ENCODE data around the gene KLHDC7B. TPM values are rescaled to one million over a fixed set of nuclear protein-coding genes. Genes with fewer than 3 reads are reported as not detected.
A peak's percentile ranks its signal among the peaks of the same experiment; 100 is the strongest.

KLHDC7B gene
- total RNA-seq, 2 experiments from 2014 or later, result 6.9 to 7.7 TPM

GRCh38 chr22:50582493-50583293 lies 37.0 kb downstream of the KLHDC7B start, which contains the start of gene CHKB:
CHKB (minus strand) TSS chr22:50582849; CDS start chr22:50582781, 68 bp downstream.
- Mint-ChIP-seq H3K4me3 (peak within 1 kb of the TSS; percentile 94), H3K4me1 (ENCODE audit: low read depth) (peaks cover 21% of the 10 kb centered on the region), H3K27me3 (no peaks in the 10 kb centered on the region), H3K9me3 (no peaks in the 10 kb centered on the region), H3K27ac (peak within 1 kb of the TSS; percentile 87), H3K36me3 (peaks cover 5% of the 10 kb centered on the region)
- CTCF ChIA-PET, result interaction anchor here (1.2 to 2.8 kb wide), 7 partner anchors 20 to 109 kb away, joined by 3 to 17 read pairs (median 5); partner anchors contain the start of genes SCO2 and SYCE3
- POLR2A ChIA-PET, result interaction anchor here (0.6 to 2.4 kb wide), 11 partner anchors 17 to 74 kb away, joined by 3 to 13 read pairs (median 5); partner anchors contain the start of genes MAPK8IP2, SCO2, SYCE3 and TYMP
- peak; percentile 99 for DNase-seq
- intact Hi-C loops (cut with micrococcal nuclease), result loop anchor here (1.0 to 2.0 kb wide), 5 partner anchors 19 to 74 kb away; partner anchors contain the start of genes NCAPH2 and TYMP

GRCh38 chr22:50583294-50583861 lies 37.7 kb downstream of the KLHDC7B start:
- intact Hi-C loops (cut with micrococcal nuclease), result loop anchor here (2.0 kb wide), 2 partner anchors 45 to 53 kb away; partner anchors contain the start of gene TYMP
- Mint-ChIP-seq H3K36me3 (peaks cover 5% of the 10 kb centered on the region), H3K4me3 (peak overlapping the region; percentile 94), H3K27ac (peak overlapping the region; percentile 65), H3K27me3 (no peaks in the 10 kb centered on the region), H3K4me1 (ENCODE audit: low read depth) (peaks cover 20% of the 10 kb centered on the region), H3K9me3 (no peaks in the 10 kb centered on the region)
- no peak for DNase-seq
- ChIA-PET POLR2A (interaction anchor here (1.0 to 2.4 kb wide), 5 partner anchors 18 to 58 kb away, joined by 3 to 13 read pairs (median 9); partner anchors contain the start of genes SCO2, SYCE3 and TYMP), CTCF (interaction anchor here (1.2 to 2.8 kb wide), 4 partner anchors 20 to 58 kb away, joined by 3 to 17 read pairs (median 11); partner anchors contain the start of genes SCO2 and SYCE3)

DNA sequence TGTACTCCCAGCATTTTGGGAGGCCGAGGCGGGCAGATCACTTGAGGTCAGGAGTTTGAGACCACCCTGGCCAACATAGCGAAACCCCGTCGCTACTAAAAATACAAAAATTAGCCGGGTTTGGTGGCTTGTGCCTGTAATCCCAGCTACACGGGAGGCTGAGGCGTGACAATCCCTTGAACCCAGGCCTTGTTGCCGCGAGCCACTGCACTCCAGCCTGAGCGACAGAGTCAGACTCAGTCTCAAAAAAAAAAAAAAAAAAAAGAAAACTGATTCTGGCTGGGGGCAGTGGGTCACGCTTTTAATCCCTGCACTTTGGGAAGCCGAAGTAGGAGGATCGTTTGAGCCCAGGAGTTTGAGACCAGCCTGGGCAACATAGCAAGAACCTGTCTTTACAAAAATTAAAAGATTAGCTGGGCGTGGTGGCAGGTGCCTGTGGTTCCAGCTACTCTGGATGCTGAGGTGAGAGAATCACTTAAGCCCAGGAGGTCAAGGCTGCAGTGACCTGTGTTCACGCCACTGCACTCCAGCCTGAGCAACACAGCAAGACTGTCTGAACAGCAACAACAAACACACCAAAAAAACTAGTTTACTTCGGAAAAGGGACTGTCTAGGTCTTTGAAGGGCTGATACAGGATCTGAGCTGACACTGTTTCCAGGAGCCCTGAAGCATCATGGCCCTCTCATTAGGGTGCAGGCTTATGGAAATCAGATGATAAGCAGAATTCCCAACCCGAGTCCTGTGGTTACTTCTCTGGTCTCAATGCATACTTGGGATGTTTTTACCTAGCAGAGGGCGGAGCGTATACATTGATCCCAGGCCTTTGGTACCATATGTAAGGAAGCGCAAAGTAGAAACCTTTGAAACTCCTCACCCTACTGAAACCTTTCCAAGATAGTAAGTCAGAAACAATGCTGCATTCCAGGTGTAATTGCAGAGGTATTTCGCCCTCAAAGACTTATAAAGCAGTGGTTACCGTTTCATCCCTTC lies 38.7 kb downstream of the KLHDC7B start:
- ChIA-PET POLR2A (interaction anchor here (1.1 kb wide), 1 partner anchor 59 kb away, joined by 4 read pairs; the partner anchor contains the start of gene SCO2), CTCF (interaction anchor here (1.5 kb wide), 1 partner anchor 36 kb away, joined by 4 read pairs; no protein-coding TSS in a partner anchor)
- H3K4me3 Mint-ChIP-seq, result peak overlapping the region; percentile 94
- no peaks in the 10 kb centered on the region for H3K27me3 Mint-ChIP-seq
- H3K4me1 Mint-ChIP-seq (ENCODE audit: low read depth), result peaks cover 20% of the 10 kb centered on the region
- DNase-seq, result no peak
- H3K27ac Mint-ChIP-seq, result no peak overlapping the region
- no peaks in the 10 kb centered on the region for H3K9me3 Mint-ChIP-seq
- intact Hi-C loops (cut with micrococcal nuclease), result no loop called here
- peaks cover 4% of the 10 kb centered on the region for H3K36me3 Mint-ChIP-seq

GRCh38 chr22:50585238-50585637 lies 39.5 kb downstream of the KLHDC7B start:
- H3K4me3 Mint-ChIP-seq, result no peak overlapping the region
- intact Hi-C loops (cut with micrococcal nuclease), result no loop called here
- no peak overlapping the region for H3K27ac Mint-ChIP-seq
- H3K9me3 Mint-ChIP-seq, result no peaks in the 10 kb centered on the region
- ChIA-PET CTCF (interaction anchor here (1.5 kb wide), 1 partner anchor 35 kb away, joined by 4 read pairs; no protein-coding TSS in a partner anchor), POLR2A (interaction anchor here (1.1 kb wide), 1 partner anchor 59 kb away, joined by 4 read pairs; the partner anchor contains the start of gene SCO2)
- peaks cover 19% of the 10 kb centered on the region for H3K4me1 Mint-ChIP-seq (ENCODE audit: low read depth)
- no peaks in the 10 kb centered on the region for H3K27me3 Mint-ChIP-seq
- DNase-seq, result no peak
- no peaks in the 10 kb centered on the region for H3K36me3 Mint-ChIP-seq

GRCh38 chr22:50585781-50586180 lies 40.1 kb downstream of the KLHDC7B start:
- no peak for DNase-seq
- CTCF ChIA-PET, result interaction anchor here (1.5 kb wide), 1 partner anchor 35 kb away, joined by 4 read pairs; no protein-coding TSS in a partner anchor
- POLR2A ChIA-PET, result no interaction called here
- Mint-ChIP-seq H3K4me1 (ENCODE audit: low read depth) (peaks cover 15% of the 10 kb centered on the region), H3K27me3 (no peaks in the 10 kb centered on the region), H3K36me3 (no peaks in the 10 kb centered on the region), H3K27ac (no peak overlapping the region), H3K4me3 (no peak overlapping the region), H3K9me3 (no peaks in the 10 kb centered on the region)
- intact Hi-C loops (cut with micrococcal nuclease), result no loop called here

DNA sequence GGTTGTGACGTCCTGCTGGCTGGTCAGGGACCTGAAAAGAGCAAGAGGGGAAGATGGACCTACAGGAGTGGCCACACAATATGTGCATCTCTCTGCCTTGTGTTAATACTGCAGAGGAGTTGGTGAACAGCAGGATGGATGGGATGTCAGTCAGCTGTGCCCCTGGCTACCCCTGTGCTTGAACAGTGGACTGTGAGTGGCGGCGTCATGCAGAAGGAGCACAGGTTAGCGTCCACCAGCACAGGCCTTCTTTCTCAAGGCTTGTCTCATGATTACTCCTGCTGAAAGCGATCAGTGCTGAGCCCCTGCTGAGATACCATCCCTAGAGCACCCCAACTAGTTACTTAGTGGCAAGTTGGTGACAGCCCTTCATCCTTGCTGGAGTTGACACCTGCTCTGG lies 40.7 kb downstream of the KLHDC7B start:
- no peaks in the 10 kb centered on the region for H3K9me3 Mint-ChIP-seq
- ChIA-PET CTCF (interaction anchor here (1.2 kb wide), 1 partner anchor 164 kb away, joined by 3 read pairs; no protein-coding TSS in a partner anchor), POLR2A (no interaction called here)
- no peaks in the 10 kb centered on the region for H3K36me3 Mint-ChIP-seq
- no peak overlapping the region for H3K4me3 Mint-ChIP-seq
- intact Hi-C loops (cut with micrococcal nuclease), result no loop called here
- DNase-seq, result no peak
- no peak overlapping the region for H3K27ac Mint-ChIP-seq
- no peaks in the 10 kb centered on the region for H3K27me3 Mint-ChIP-seq
- peaks cover 13% of the 10 kb centered on the region for H3K4me1 Mint-ChIP-seq (ENCODE audit: low read depth)

DNA sequence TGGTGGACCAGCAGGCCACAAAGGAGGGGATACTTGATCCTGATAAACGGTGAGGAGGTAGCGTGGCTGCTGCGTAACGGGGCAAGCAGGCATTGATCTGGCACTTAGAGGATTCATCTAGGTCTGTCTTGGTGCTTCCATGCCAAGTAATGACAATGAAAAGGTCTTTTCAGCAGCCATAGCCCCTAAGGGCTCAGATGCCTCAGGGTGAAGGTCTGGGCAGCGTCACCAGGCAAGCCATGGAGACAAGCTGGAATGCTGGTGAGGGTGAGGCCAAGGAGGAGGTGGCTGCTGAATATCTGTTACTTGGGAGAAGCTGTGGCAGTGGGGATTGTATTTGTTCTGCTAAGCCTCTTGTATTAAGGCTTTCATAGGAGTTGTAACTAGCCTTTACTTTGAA lies 41.7 kb downstream of the KLHDC7B start:
- DNase-seq, result no peak
- ChIA-PET POLR2A (no interaction called here), CTCF (interaction anchor here (0.6 to 1.2 kb wide), 2 partner anchors 32 to 165 kb away, joined by 3 to 4 read pairs; no protein-coding TSS in a partner anchor)
- intact Hi-C loops (cut with micrococcal nuclease), result no loop called here
- H3K4me3 Mint-ChIP-seq, result no peak overlapping the region
- H3K27me3 Mint-ChIP-seq, result no peaks in the 10 kb centered on the region
- H3K9me3 Mint-ChIP-seq, result no peaks in the 10 kb centered on the region
- H3K27ac Mint-ChIP-seq, result no peak overlapping the region
- peaks cover 8% of the 10 kb centered on the region for H3K4me1 Mint-ChIP-seq (ENCODE audit: low read depth)
- no peaks in the 10 kb centered on the region for H3K36me3 Mint-ChIP-seq

GRCh38 chr22:50595189-50595588 lies 49.5 kb downstream of the KLHDC7B start:
- no peak for DNase-seq
- CTCF ChIA-PET, result no interaction called here
- peaks cover 12% of the 10 kb centered on the region for H3K27me3 Mint-ChIP-seq
- H3K4me3 Mint-ChIP-seq, result no peak overlapping the region
- H3K9me3 Mint-ChIP-seq, result no peaks in the 10 kb centered on the region
- H3K4me1 Mint-ChIP-seq (ENCODE audit: low read depth), result peaks cover 4% of the 10 kb centered on the region
- peaks cover 4% of the 10 kb centered on the region for H3K36me3 Mint-ChIP-seq
- no peak overlapping the region for H3K27ac Mint-ChIP-seq
- intact Hi-C loops (cut with micrococcal nuclease), result no loop called here
- POLR2A ChIA-PET, result no interaction called here

DNA sequence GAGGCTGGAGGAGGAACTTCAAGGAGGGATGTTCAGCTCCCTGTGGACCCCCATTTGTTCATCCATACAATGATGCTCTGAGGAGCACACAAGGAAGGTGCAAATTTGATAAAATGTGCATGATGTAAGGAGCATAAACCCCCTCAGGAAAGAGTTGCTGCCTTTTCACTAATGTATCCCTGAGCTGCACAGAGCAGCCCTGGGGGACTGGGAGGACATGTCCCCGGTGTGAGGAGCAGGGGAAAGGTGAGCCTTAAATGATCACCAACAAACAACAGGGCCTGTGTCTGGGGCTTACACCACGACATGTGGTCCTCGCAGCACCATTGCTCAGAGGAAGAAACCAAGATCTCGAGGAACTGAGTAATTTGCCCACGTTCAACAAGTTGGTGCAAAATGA lies 51.4 kb downstream of the KLHDC7B start:
- peaks cover 19% of the 10 kb centered on the region for H3K27me3 Mint-ChIP-seq
- POLR2A ChIA-PET, result no interaction called here
- DNase-seq, result no peak
- peaks cover 8% of the 10 kb centered on the region for H3K4me1 Mint-ChIP-seq (ENCODE audit: low read depth)
- intact Hi-C loops (cut with micrococcal nuclease), result no loop called here
- H3K9me3 Mint-ChIP-seq, result no peaks in the 10 kb centered on the region
- peaks cover 5% of the 10 kb centered on the region for H3K36me3 Mint-ChIP-seq
- H3K27ac Mint-ChIP-seq, result no peak overlapping the region
- H3K4me3 Mint-ChIP-seq, result no peak overlapping the region
- CTCF ChIA-PET, result no interaction called here

- DNase-seq, result peak; percentile 75
- CTCF ChIA-PET, result no interaction called here
- Mint-ChIP-seq H3K4me1 (ENCODE audit: low read depth) (peaks cover 8% of the 10 kb centered on the region), H3K9me3 (no peaks in the 10 kb centered on the region), H3K27ac (no peak overlapping the region), H3K27me3 (peaks cover 32% of the 10 kb centered on the region), H3K4me3 (peak overlapping the region; percentile 26), H3K36me3 (peaks cover 5% of the 10 kb centered on the region)
- intact Hi-C loops (cut with micrococcal nuclease), result no loop called here
- POLR2A ChIA-PET, result interaction anchor here (1.0 kb wide), 1 partner anchor 18 kb away, joined by 3 read pairs; the partner anchor contains the start of gene CHKB
Observed at GRCh38 chr22:50599816-50600455, 54.2 kb downstream of the KLHDC7B start.

DNA sequence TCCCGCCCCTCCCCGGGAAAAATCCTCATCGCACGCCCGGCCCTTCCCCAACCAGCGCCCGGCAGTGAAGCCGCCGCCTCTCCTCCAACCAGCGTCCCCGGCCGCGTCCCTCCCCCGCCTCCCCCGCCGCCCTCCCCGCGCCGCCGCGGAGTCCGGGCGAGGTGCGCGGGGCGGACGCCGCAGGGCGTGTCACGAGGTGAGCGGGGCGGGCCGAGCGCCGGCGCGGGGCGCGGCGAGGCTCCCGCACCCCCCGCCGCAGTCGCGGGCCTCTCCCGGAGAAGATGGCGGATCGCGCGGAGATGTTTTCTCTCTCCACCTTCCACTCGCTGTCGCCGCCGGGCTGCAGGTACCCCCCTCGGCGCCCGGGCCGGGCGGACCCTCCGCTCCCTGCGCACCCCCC lies 54.8 kb downstream of the KLHDC7B start, which contains the start of gene MAPK8IP2:
Gene MAPK8IP2 (plus strand): TSS at position 256 of the 400 bp plus-strand sequence. CDS start 26 bp downstream, at position 282.
- Mint-ChIP-seq H3K9me3 (no peaks in the 10 kb centered on the region), H3K36me3 (peaks cover 5% of the 10 kb centered on the region), H3K4me1 (ENCODE audit: low read depth) (peaks cover 8% of the 10 kb centered on the region), H3K27me3 (peaks cover 32% of the 10 kb centered on the region), H3K27ac (no peak within 1 kb of the TSS), H3K4me3 (peak within 1 kb of the TSS; percentile 51)
- intact Hi-C loops (cut with micrococcal nuclease), result no loop called here
- POLR2A ChIA-PET, result interaction anchor here (1.0 kb wide), 1 partner anchor 18 kb away, joined by 3 read pairs; the partner anchor contains the start of gene CHKB
- DNase-seq, result no peak
- CTCF ChIA-PET, result no interaction called here

Data from activated CD4-positive, alpha-beta memory T cell treated with anti-CD3 and anti-CD28 coated beads for 36 hours (primary cell).